NCI-H1092 treated with DMSO at 0.1 percent for 48 hours (cell line): ENCODE measurements around the gene MTMR4.
"Not testable (repeated sequence)": the region's sequence is repeated elsewhere in the genome, so short reads cannot be mapped to it uniquely, and the experiment has no call there.

Experiments used
- DNase-seq: peaks from one replicate; lab custom pipeline; 2025; lab: John Stamatoyannopoulos, UW

The MTMR4 gene

DNA sequence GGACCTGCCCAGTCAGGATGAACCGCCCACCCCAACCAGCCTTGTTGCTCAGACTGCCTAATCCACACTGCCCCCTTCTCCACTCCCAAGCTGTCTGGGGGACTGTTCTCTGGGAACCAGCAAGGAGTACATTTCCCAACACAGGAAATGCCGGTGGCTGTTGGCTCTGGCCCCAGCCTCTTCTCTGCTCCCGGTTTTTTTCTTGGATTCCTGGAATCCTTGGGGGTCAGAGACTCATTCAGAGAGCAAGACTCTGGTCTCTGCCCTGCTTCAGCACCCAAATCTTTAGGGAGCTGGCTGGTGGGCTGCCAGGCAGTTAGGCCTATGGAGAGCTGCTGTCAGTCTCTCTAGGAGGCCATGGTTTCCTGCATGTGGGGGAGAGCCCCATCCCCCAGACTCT, 10.8 kb upstream of the MTMR4 start:
- no peak for DNase-seq

DNA sequence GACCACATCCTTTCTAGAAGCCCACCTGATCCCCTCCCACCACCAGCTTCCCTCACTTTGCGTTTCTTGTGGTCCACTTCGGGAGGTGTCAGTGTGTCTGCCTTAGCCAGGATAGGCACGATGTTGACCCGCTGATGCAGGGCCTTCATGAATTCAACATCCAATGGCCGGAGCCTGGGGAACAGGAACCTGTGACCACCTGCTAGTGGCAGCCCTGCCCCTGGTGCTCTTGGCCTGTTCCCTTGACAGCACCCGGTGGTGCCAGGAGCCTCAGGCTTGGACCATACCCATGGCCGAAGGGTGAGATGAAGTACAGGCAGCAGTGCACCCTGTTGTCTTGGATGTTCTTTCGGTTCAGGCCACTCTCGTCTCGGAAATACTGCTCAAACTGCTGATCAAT, 7.2 kb upstream of the MTMR4 start:
- DNase-seq = no peak

DNA sequence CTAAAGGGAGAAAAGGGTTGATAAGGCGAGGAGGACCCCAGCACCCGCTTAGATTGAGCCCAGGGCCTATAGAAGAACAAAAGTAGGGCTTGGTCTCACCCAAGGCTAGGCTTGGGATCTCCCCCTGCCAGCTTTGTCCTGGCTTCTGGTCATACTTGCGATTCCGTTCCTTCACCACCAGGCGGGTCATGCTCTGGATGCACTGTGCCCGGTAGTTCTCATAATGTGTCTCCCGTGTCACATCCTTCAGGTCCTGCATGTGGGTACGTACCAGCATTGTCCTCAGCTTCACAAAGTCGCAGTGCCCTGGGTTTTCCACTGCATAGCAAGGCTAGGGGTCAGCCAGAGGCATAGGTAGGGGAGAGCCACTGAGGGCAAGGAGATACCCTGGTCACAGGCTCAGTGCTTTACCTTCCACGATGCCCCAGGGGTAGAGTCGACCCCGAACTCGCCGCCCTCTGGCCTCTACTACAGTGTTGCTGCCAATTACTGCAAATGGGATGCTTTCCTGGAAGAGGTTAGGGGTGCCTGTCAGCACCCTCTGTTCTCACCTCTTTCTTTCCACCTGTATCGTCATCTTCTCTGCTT, 6.5 kb upstream of the MTMR4 start:
- no peak for DNase-seq

DNA sequence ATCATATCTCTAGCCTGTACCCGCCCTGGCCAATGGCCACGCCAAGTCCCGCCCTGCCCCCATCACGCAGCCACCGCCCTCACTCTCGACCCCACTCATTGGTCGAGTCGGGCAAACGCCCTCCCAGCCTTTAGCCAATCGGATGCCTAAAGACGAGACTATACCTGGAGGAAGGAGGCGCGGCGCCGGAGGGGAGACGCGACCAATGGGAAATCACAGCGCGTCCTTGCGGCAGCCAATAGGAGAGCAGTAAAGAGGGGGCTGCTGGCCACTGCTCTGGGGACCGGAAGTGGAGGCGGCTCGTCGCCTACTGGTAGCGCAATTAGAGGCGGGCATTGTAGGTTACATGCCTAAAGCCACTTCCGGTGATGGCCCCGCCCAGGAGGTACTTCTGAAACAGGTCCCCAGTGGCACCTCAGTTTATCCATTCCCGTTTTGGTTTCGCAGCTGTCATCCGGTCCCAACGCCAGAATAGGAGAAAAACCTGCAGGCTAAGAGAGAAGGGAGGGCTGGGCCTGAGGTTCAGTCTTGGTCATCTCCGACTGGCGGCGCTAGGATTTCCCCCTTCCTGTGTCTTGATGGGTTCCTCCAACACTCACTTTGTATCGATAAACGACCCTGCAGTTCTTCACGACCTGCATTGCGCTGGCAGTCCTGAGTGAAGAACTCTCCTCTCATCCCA, 3.6 kb upstream of the MTMR4 start:
- peak; percentile 100 for DNase-seq

DNA sequence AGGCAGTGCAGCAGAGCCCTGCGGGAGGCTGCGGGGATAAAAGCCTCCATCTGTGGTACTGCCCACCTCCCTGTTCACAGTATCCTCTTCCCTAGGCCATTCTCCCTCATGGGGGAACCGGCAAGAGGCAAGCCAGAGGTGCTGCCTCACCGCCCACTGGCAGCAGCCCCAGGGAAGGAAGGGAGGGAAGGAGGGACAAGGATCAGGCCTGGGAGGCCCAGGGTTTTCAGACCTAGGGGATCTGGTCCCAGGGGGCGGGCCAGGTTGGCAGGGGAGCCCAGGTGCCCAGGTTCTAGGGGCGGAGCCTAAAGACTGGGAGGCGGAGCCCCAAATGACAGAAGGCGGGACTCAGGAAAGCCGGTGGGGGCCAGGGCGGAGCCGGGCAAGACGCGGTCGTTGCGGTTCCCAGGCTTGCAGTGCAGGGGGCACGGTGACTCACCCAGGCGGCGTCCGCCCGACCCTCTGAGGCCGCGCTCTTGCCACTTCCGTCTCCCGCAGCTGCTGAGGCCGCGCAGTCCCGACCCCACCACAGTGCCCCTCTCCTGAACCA, 3.0 kb upstream of the MTMR4 start:
- DNase-seq = no peak

DNA sequence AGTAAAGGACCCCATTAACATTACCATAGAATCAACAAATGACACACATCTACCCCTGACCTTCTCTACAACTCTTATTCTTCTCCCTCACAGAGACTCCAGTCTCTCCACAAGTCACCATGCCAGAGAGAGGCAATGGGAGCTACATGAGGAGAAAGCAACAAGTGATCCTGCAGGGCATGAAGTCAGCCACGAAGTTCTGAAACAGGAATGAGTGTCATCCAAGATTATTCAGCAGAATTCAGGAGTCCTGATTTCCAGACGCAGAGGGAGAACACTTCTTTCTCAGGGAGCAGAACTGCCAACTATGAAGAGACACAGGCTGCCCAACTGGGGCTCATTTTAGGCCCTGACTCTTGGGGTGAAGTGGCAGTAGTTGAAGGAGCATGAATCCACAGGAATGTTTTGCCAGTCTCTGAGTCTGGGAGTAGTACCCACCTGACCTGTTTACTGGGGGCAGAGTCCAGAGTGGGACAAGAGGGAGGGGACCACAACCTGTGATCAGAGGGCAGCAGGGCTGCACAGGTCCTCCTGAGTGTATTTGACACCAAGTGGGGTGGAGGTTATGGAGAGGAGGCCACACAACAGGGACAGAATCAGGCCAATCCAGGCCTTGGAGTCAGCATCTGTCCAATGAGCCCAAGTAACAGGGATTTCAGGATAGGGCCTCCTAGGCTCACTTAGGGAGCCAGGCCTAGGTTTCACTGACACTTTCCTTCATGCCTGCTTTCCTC, 2.4 kb upstream of the MTMR4 start:
- no peak for DNase-seq

DNA sequence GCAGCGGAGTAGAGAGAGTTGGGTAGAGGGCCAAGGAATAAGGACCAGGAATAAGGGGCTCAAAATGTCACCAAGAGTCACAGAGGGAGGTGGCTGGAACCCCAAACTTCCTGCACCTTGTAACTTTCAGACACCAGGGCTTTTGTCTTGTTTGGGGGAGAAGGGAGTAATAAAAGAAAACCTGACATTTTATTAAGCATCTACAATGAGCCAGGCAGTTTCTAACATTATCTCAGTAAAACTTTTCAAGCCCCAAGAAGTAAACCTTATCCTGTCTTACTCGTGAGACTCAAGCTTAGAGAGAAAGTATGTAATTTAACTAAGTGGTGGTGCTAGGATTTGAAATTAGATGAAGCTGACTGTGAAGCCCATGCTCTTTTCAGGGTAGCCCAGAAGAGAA, 848 bp upstream of the MTMR4 start:
- DNase-seq = no peak

DNA sequence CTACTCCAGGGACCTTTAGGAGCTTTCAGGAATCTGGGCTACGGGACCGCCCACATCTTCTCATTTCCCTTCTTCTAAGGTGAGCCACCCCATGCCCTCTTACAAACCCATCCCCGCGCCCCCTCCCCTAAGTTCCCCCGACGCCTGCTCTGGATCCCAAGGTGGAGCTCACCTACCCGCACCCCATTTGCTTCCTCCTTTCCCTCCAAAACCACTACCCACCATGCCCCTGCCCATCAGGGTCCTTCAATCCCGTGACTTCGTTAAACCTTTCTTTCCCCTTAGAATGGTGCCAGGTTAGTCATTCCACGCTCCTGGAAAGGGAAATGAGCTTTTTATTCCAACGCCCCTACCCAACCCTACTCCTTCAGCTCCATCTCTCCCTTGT, 326 bp upstream of the MTMR4 start:
- DNase-seq = no peak

DNA sequence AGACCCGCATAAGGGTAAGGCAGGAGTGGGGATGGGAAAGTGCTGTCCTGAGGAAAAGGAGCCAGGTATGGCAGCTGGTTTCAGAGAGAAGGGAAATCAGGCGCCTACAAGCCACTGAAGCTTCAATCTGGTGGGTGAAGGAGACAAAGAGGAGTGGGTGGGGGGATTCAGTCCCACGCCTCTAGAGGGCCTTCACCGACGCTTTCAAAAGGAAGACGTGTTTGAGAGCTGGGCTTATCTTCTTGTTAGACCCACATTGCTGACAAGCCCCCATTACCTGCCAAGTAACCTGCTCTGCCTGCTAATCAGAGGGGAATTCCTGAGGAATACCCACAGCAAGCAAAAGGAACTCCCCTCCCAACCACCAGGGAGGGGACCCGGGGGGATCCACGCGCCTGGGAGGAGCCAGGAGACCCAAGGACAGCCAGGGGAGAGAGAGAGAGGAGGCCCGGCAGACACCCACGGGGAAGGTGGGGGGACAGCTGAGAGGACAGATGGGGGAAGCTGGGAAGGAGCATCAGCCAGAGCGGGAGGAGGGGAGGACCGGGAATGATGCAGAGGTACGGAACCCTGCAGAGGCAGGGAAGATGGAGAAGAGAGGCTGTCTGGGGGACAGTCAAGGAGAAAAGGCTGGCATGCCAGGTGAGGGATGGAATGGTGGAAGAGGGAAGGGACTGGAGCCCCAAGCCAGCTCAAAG, 1.0 kb downstream of the MTMR4 start:
- no peak for DNase-seq

DNA sequence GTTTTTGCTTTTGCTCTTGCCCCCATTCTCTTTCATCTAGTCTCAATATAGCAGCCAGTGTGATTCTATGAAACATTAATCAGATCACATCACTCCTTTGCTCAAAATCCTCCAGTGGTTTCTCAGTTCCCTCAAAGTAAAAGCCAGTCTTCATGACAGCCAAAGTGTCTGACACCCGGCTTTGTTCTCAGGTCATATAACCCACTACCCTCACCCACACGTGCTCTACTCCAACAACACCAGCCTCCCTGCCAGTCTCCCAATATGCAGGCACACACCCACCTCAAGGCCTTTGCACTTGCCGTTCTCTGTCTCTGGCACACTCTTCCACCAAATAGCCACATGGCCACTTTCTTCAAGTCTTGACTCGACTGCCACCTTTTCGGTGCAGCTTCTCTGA, 4.4 kb downstream of the MTMR4 start:
- no peak for DNase-seq

DNA sequence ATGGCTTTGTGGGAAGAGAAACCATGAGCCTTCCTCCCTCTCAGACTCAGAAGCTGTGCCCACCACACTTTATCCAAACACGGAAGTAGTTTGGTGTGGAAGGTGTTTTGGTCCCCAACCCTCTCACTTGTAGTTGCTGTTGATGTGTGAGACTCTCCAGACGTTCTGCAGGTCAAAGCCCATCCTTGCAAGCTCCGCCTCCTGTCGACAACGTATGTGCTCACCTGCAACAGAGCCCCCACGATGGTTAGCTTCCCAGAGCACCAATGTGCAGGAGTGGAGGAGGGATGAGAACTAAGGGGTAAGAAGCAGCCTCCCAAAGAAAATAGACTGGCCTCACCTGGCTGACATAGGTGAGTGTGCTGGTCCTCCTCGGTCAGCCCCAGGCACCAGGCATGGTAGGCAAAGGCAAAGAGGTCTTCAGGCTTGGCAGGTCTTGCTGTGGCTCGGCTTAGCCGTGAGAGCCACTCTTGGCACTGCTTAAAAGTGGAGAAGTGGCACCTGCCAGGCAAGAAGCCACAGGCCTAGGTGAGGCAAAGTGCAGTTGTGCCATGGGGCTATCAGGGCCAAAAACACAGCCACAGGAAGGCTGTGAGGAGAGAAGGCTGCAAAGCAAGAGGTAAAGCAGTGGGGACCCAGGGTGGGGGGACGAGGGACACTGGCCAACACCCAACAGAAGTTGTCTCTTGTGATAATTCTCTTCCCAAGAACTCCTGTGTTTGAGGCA, 5.9 kb downstream of the MTMR4 start:
- no peak for DNase-seq

DNA sequence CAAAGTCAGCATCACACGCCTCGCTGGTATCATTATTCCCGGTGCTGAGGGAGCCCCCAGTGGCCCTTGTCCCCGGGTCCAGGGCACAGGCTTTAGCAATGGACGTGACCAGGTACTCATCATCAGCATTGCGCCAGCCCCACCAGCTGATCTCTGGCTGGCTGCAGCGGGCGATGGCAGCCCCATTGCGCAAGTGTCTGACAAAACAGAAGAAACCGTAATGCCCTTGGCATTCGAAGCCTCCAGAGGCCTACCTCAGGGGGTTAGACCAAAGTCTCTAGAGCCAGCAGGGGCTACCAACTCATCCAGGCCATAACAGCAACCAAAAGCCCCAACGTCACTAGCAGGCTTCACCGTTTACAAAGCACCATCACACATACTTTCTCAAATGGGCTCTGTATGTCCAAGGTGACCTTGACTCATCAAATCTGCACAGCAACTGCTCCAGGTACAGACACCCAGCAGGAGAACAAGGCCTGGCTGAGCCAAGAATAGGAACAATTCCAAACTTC, 7.3 kb downstream of the MTMR4 start:
- DNase-seq = no peak

DNA sequence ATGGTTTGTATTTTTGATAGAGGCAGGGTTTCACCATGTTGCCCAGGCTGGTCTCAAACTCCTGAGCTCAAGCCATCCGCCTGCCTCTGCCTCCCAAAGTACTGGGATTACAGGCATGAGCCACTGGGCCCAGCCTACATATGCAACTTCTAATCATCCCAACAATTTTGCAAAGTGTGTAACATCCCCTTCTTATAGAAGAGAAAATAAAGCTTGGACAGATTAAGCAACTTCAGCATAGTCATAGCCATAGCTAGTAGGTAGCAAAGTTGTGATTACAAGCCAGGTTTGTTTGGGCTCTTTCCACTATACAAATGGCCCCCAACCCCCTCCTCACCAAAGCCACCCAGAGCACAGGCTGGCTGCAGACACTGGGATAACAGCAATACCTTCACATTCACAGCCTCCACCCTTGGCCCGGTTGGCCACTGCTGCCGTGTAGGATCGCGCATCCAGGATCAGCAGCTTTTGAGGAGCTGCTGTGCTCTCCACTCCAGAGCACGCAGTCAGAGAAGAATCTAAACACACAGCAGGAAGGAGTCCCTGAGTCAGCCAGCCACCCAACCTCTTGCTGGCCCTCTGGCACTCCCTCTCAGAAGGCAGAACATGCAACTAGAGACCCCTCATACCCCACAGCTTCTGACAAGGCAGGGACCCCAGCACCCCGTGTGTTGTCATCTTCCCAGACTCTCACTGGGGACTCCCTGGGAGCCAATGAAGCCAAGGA, 7.9 kb downstream of the MTMR4 start:
- no peak for DNase-seq

DNA sequence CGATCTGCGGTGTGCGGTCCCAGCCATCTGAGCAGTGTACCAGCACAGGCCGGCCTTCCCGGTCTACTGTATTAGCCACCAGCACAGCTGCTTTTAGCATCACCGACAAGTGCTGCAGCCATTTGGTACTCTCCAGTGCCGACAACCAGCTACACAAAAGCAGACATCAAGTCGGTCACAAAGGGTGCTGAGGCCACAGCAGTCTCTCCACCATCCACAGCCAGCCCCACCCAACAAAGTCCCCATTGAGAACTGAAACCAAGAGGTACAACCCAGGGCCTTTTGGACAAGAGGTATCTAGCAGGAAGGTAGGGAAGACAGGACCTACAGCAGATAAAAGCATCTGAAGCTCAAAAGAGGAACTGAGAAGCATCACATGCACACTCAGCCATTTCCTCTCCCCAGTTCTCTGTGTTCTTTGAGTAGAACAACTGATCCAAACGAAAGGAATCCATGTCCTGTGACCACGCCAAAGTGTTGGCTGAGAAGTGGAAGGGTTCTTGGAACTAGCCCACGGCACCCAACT, 9.5 kb downstream of the MTMR4 start:
- DNase-seq = no peak

DNA sequence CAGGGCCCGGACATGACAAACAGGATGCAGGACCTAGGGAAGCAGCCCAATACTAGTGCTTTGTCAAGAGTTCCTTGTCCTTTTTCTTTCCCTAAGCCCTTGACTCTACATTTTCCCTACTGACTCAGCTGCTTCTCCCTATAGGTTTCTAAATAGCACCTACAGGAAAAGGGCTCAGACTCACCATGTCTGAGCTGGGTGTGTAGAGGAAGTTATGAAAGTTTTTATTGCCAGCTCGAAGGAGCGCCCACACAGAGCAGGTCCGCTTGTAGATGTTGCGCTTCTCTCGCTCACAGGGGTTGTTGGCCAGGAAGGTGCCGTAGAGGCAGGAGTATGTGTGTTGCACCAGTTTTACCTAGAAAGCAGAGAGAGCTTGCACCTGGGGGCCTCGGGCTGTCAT, 10.6 kb downstream of the MTMR4 start:
- no peak for DNase-seq

DNA sequence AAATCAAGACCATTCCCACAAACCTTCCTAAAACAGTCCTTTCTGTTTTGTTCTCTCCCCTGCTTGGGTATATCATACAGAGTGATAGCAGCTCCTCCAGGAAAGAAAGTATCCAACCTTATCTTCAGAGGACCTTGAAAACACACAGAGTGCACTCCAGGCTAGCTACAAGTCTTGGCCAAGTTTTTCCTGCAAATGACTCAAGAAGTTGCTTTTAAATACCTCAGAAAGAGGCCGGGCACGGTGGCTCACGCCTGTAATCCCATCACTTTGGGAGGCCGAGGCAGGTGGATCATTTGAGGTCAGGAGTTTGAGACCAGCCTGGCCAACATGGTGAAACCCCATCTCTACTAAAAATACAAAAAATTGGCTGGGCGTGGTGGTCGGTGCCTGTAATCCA, 11.3 kb downstream of the MTMR4 start:
- DNase-seq = not testable (repeated sequence)

DNA sequence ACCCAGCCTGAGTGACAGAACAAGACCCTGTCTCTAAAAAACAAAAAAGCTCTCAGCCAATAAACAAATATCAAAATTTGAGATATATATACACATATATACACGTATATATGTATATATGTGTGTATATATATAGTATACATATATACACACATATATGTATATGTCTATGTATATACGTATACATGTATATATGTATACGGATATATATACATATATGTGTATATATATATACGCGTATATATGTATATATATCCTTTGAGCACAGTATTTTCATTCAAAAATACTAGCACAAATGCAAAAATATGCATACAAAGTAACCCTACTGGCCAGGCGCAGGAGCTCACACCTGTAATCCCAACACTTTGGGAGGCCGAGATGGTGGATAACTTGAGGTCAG, 13.0 kb downstream of the MTMR4 start:
- DNase-seq = no peak

DNA sequence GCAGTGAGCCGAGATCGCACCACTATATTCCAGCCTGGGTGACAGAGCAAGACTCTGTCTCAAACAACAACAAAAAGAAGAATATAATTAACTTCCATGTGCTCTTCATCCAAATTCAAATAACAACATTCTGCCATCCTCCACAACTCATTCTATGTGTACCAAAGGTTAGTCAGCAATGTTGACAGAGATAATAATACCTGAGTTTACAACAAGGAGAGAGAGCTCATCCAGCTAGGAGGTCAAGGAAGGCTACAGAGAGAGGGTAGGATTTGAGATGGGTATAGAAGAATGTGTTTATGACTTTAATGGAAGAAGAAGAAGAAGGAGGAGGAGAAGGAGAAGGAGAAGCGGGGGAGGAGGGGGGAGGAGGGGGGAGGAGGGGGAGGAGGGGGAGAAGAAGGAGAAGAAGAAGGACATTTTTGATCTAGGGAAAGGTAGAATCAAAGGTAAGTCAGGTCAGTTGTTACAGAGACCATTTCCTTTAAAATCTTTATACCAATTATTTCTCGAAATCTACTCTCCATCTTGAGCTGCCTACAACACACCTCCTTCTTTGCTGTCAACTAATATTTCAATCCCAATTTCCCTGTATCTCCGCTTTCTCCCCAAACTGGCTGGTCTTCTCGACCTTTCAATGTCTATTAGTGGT, 16.1 kb downstream of the MTMR4 start:
- DNase-seq = no peak

DNA sequence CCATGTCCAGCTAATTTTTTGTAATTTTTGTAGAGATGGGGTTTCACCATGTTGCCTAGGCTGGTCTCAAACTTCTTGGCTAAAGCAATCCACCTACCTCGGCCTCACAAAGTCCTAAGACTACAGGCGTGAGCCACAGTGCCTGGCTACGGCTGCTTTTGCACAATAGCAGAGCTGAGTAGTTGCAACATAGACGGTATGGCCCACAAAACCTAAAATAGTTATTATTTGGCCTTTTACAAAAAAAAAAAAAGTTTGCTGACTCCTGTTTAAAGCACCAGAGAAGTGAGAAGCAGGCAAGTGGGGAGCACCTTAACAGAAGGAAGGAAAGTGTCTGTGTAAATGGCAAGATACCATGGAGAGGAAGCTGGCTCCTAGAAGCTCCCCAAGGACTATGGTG, 20.9 kb downstream of the MTMR4 start:
- DNase-seq = no peak
